Tibial nerve (tissue), 4 donors: ENCODE data around the gene OLFM1. TPM values are rescaled to one million over a fixed set of nuclear protein-coding genes. Genes with fewer than 3 reads are reported as not detected.

Experiments used
- DNase-seq, 2 donors: peaks; one replicate each; pipeline ENCODE4 v3.0.0-alpha.2; 2019; ENCODE audit warnings: low spot score in 2 of 2
- H3K27ac ChIP-seq, 4 donors: fragments of 200-600 bp; sonication (generic) in 3 of 4; one replicate each; pipeline ENCODE4 v1.5.1; 2017 to 2019; ENCODE audit warnings: mild to moderate bottlenecking in 1 of 4
- H3K27me3 ChIP-seq, 2 donors: fragments of 200-600 bp; sonication (generic) in 1 of 2; one replicate each; pipeline versions ENCODE4 v1.5.1 to v1.6.0; 2017 to 2019
- H3K36me3 ChIP-seq, 3 donors: fragments of 200-600 bp; sonication (generic); one replicate each; pipeline ENCODE4 v1.5.1; 2018 to 2019
- H3K4me1 ChIP-seq, 4 donors: fragments of 200-600 bp; sonication (generic) in 3 of 4; one replicate each; pipeline ENCODE4 v1.5.1; 2017 to 2019
- H3K4me3 ChIP-seq, 4 donors: fragments of 200-600 bp; sonication (generic) in 3 of 4; one replicate each; pipeline ENCODE4 v1.5.1; 2017 to 2019; ENCODE audit warnings: mild to moderate bottlenecking in 1 of 4, moderate library complexity in 1 of 4
- H3K9me3 ChIP-seq, 4 donors: fragments of 200-600 bp; sonication (generic) in 3 of 4; one replicate each; pipeline ENCODE4 v1.5.1; 2017 to 2019
- EP300 ChIP-seq, 2 donors: sonication (generic); formaldehyde crosslinking; IDR thresholded peaks; one replicate each; pipeline ENCODE4 v1.6.1; 2017; ENCODE audit warnings: antibody characterized with exemption in 2 of 2, mild to moderate bottlenecking in 1 of 2
- POLR2A ChIP-seq, 2 donors: fragments of 450-650 bp; IDR thresholded peaks; one replicate each; pipeline ENCODE4 v1.6.1; 2017; ENCODE audit warnings: antibody characterized with exemption in 2 of 2, mild to moderate bottlenecking in 2 of 2, moderate library complexity in 2 of 2
- WGBS, 2 donors: methylation state at CpG; one replicate each; pipeline ENCODE4 v1.1.5; 2018; 5-methylcytosine and 5-hydroxymethylcytosine counted together
- total RNA-seq, 4 donors: library from RNA; depleted of rRNA; stranded (reverse); fragments of >200 nt; gene quantifications; one replicate each; pipeline ENCODE4 v1.1.0, GENCODE V29; 2016
- TF ChIP-seq, protein P1 (sequence below), 5 experiments: fragments of 200-600 bp in 3 of 5; fragments of 450-650 bp in 2 of 5; sonication (generic) in 3 of 5; IDR thresholded peaks; one replicate each; pipeline ENCODE4 v1.5.1; 2016 to 2019; ENCODE audit warnings: antibody characterized with exemption in 5 of 5, mild to moderate bottlenecking in 3 of 5, moderate library complexity in 2 of 5

OLFM1 gene
- total RNA-seq, 4 donors from 2014 or later = 30.3 to 63.8 (median 38.3) TPM

GRCh38 chr9:135095470-135096407 is 8.3 kb downstream of the OLFM1 start:
- no peak overlapping the region for H3K4me3 ChIP-seq
- H3K27me3 ChIP-seq = no peaks in the 10 kb centered on the region
- WGBS, 2 donors = 74 to 81% methylated on average over 9 of the region's 9 CpGs
- no peak for DNase-seq
- peaks cover 0 to 48% (median 0%) of the 10 kb centered on the region in 3 donors for H3K36me3 ChIP-seq
- TF ChIP-seq, protein P1, sequence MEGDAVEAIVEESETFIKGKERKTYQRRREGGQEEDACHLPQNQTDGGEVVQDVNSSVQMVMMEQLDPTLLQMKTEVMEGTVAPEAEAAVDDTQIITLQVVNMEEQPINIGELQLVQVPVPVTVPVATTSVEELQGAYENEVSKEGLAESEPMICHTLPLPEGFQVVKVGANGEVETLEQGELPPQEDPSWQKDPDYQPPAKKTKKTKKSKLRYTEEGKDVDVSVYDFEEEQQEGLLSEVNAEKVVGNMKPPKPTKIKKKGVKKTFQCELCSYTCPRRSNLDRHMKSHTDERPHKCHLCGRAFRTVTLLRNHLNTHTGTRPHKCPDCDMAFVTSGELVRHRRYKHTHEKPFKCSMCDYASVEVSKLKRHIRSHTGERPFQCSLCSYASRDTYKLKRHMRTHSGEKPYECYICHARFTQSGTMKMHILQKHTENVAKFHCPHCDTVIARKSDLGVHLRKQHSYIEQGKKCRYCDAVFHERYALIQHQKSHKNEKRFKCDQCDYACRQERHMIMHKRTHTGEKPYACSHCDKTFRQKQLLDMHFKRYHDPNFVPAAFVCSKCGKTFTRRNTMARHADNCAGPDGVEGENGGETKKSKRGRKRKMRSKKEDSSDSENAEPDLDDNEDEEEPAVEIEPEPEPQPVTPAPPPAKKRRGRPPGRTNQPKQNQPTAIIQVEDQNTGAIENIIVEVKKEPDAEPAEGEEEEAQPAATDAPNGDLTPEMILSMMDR (IDR thresholded peaks at IDR 0.05) = no peak
- no peak for TF ChIP-seq EP300 (IDR thresholded peaks at IDR 0.05)
- H3K27ac ChIP-seq = no peak overlapping the region
- H3K9me3 ChIP-seq = no peaks in the 10 kb centered on the region
- H3K4me1 ChIP-seq = peaks cover 0 to 8% (median 0%) of the 10 kb centered on the region in 4 donors

DNA sequence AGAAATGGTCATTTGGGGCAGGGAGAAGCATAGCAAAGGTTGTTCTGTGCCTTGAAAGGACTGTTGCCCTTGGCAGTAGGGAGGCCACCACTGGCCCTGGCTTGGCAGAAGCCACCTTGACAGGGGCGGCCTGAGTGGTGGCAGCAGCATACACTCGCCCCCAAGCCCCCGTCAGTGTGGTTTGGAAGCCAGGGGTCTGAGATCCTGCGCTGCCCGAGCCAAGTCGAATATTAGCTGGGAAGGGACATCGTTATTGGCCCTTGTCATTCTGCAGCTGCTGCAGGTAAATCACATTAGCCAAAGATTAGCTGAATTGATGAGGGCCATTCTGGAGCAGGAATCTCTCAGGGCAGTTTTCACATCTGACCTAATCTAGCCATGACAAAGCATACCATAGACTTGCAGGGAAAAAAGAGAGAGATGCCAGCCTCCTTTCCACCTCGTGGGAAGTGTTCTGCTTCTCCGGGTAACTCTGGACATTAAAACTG is 9.0 kb downstream of the OLFM1 start:
- peaks cover 0 to 48% (median 0%) of the 10 kb centered on the region in 3 donors for H3K36me3 ChIP-seq
- no peaks in the 10 kb centered on the region for H3K9me3 ChIP-seq
- H3K4me1 ChIP-seq = peaks cover 0 to 8% (median 0%) of the 10 kb centered on the region in 4 donors
- DNase-seq = no peak
- WGBS, 2 donors = 83 to 86% methylated on average over 9 of the region's 9 CpGs
- H3K27me3 ChIP-seq = no peaks in the 10 kb centered on the region
- no peak overlapping the region for H3K27ac ChIP-seq
- no peak overlapping the region for H3K4me3 ChIP-seq
- no peak for TF ChIP-seq EP300 (IDR thresholded peaks at IDR 0.05)
- TF ChIP-seq, protein P1 (IDR thresholded peaks at IDR 0.05) = no peak
- TF ChIP-seq POLR2A (IDR thresholded peaks at IDR 0.05) = no peak

- H3K4me3 ChIP-seq = no peak overlapping the region
- TF ChIP-seq POLR2A (IDR thresholded peaks at IDR 0.05) (no peak), EP300 (IDR thresholded peaks at IDR 0.05) (no peak)
- TF ChIP-seq, protein P1 (IDR thresholded peaks at IDR 0.05) = no peak
- WGBS, 2 donors = 48 to 50% methylated on average over 22 of the region's 22 CpGs
- no peaks in the 10 kb centered on the region for H3K9me3 ChIP-seq
- H3K4me1 ChIP-seq = peaks cover 0 to 3% (median 0%) of the 10 kb centered on the region in 4 donors
- H3K27me3 ChIP-seq = no peaks in the 10 kb centered on the region
- no peak overlapping the region for H3K27ac ChIP-seq
- DNase-seq = no peak
- H3K36me3 ChIP-seq = peaks cover 0 to 63% (median 0%) of the 10 kb centered on the region in 3 donors
Measured at GRCh38 chr9:135098400-135099105, 11.1 kb downstream of the OLFM1 start.

- TF ChIP-seq, protein P1 (IDR thresholded peaks at IDR 0.05) = no peak
- TF ChIP-seq POLR2A (IDR thresholded peaks at IDR 0.05) (no peak), EP300 (IDR thresholded peaks at IDR 0.05) (no peak)
Measured at GRCh38 chr9:135099574-135099973, 12.1 kb downstream of the OLFM1 start.

More at GRCh38 chr9:135099574-135099973, 12.1 kb downstream of the OLFM1 start:
- Histone ChIP-seq H3K4me1 (peaks cover 0 to 3% (median 0%) of the 10 kb centered on the region in 4 donors), H3K27me3 (no peaks in the 10 kb centered on the region), H3K4me3 (no peak overlapping the region), H3K27ac (no peak overlapping the region), H3K9me3 (no peaks in the 10 kb centered on the region), H3K36me3 (peaks cover 0 to 69% (median 0%) of the 10 kb centered on the region in 3 donors)
- 86 to 90% methylated on average over 5 of the region's 5 CpGs for WGBS, 2 donors
- DNase-seq = no peak
